ENCODE results near the gene BCAS1.
A peak's percentile ranks its signal among the peaks of the same experiment; 100 is the strongest.

Gene BCAS1

DNA sequence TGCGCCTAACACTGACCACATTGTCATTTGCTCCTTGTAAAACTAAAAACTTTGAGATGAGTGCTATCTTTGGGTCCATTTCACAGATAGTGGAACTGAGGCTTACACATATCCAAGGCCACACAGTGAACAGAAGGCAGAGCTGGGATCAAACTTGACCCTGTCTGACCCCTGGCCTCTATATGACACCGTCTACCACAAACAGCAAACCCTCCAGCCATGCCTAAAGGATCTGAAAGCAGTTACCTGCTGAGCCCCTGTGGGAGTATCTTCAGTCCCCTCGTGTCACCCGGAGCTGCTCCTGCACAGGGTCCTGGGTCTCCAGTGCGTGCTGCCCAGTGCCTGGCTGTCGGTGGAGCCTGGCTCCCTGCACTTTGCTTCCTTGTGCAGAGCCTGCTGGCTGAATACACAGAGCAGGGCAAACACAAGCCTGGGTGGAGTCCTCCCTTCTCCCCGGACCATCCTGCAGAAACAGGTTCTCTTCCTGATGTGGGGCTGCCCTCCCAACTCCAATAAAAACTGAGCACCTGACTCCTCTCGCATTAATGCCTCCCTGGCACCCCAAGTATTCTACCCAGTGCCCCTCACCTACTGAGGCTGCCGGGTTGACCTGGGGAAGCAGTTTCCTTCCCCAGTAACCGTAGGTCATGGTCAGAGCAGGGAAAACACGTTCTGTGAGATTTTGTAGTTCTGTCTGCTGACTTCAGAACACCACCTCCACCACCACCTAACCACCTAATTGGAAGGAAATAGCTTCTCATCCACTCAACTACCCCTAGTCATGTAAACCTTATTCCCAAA, at the start of gene BCAS1:
Gene BCAS1, minus strand, starts transcription at position 408 of the 801 bp plus-strand sequence. CDS start 11,876 bp downstream, outside the sequence.
- no peak for DNase-seq (ENCODE audit: low read depth)

- no peak for DNase-seq (ENCODE audit: low read depth)
These were observed 49.4 kb upstream of the BCAS1 start for GRCh38 chr20:54119744-54120143.

DNA sequence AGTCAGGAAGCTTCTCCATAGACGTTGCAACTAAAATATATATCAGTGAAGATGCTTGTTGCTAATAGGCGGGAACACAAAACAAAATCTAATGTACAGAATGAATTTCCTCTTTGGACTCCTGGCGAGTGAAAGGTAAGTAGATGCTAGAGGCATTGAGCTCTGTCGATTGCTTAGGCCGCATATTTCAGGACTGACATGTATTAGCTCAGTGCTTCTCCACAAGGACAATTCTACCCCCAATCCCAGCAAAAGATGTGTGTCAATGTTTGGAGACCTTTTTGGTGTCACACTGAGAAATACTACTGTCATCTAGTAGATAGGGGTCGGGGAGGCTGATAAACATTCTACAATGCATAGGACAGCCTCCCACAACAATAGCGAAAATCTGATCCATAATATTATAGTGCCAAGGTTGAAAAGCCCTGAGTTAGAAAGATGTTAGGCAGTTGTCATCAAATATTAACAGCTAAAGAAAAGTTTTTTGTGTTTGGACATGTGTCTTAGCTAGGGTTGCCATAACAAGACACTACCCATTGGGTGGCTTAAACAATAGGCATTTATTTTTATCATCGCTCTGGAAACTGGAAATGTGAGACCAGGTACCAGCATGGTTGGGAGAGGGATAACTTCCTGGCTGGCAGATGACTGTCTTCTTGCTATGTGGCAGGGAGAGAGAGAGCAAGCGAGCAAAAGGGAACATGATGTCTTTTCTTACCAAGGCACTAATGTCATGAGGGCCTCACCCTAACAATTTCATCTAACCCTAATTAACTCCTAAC, 48.0 kb upstream of the BCAS1 start:
- DNase-seq (ENCODE audit: low read depth), result no peak

- no peak for DNase-seq (ENCODE audit: low read depth)
These were observed 46.3 kb upstream of the BCAS1 start for GRCh38 chr20:54116550-54117235.

DNA sequence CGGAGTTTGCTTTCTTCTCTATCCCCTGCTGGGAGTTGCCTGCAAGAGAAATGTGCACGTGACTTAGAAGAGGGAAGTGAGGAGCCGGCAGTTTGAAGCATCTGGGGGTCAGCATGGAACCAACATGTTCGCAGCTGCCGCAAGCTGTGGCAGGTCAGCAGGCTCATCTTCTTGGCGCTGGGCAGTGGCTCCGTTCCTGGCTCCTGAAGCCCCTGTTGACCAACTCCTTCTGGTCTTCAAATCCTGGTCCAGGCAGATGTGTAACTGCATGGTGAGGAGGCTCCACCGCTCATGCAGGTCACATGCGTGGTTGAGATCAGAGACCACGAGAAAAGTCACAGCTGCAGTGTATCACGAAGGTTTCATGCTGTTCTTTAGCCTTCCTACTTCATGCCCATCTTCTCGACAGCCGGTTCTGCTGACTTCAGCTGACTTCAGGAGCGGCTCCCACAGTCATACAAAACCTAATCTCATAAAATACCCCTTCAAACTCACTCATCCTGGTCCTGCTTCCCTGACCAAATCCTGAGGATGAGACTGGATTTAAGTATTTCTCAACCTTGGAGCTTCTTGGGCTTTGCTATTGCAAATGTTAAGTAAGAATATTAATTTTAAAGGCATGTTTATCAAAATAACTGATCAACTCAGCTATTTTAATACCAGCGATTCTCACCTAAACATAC, 44.9 kb upstream of the BCAS1 start:
- no peak for DNase-seq (ENCODE audit: low read depth)

- no peak for DNase-seq (ENCODE audit: low read depth)
These were observed 43.7 kb upstream of the BCAS1 start for GRCh38 chr20:54114109-54114508.

GRCh38 chr20:54113566-54113965, 43.2 kb upstream of the BCAS1 start:
- no peak for DNase-seq (ENCODE audit: low read depth)

- no peak for DNase-seq (ENCODE audit: low read depth)
These were observed 42.0 kb upstream of the BCAS1 start for GRCh38 chr20:54112221-54112884.

DNA sequence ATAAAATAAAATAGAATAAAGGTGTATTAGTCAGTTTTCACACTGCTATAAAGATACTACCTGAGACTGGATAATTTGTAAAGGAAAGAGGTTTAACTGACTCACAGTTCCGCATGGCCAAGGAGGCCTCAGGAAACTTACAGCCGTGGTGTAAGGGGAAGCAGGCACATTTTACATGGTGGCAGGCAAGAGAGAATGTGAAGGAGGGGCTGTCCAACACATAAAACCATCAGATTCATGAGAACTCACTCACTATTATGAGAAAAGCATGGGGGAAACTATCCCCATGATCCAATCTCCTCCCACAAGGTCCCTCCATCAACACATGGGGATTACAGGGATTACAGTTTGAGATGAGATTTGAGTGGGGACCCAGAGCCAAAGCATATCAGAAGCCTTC, 41.1 kb upstream of the BCAS1 start:
- DNase-seq (ENCODE audit: low read depth), result no peak

DNA sequence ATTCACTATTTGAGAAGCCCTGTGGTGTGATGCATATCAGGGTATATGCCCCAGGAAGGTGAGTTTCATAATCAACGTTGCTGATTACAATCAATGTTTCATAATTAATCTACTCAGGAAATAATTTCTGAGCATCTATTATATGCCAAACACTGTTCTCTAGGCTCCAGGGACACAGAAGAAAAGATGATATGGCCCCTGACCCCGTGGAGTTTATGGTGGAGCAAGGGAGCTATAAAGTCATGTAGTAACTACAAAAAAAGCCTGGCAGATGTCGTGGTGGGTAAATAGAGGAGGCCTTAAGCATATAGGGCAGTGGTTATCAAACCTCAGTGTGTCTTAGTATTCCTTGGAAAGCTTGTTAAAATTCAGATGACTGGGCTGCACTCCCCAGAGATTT, 40.1 kb upstream of the BCAS1 start:
- DNase-seq (ENCODE audit: low read depth), result no peak

- DNase-seq (ENCODE audit: low read depth), result no peak
These were observed 39.6 kb upstream of the BCAS1 start for GRCh38 chr20:54110041-54110440.

GRCh38 chr20:54108817-54109216, 38.4 kb upstream of the BCAS1 start:
- no peak for DNase-seq (ENCODE audit: low read depth)

DNA sequence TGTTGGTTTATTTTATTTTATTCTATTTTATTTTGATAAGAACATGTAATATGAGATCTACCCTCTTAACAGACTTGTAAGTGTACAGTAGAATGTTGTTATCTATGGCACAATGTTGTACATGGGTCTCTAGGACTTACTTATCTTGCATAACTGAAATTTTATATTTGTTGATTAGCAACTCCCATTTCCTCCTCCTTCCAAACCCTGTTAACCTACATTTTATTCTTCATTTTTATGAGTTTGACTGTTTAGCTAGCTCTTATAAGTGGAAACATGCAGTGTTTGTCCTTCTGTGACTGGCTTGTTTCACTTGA, 37.9 kb upstream of the BCAS1 start:
- no peak for DNase-seq (ENCODE audit: low read depth)

DNA sequence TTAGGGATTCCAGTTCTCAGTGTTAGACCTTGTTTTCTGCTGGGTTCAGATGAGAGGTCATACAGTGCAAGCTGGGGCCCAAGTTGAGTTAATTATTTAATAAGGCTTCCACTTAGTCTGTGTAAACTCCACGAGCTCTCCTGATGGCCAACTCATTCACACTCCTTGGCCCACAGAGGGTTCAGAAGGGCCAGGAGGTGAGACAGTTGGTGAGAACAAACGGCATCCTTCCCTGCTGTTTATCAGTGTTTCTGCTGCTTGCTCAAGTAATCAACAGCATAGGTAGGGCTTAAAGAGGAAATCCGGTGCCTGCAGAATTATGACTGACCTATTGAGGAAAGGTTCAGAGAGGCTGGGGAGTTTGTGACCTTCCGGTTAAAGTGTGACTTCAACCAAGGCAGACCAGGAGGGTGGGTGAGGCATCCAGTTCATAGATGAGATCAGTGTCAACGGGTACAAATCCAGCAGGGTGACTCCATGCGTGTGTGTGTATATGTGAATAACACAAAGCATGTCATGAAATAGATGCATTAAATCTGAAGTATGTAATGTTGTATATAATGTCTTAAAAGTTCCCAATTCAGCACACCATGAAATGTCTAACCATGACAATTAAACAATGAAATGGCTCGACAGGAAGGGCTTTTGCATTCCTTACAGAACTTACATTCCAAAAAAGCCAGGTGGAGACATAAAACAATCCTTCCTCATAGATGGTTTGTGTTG, 37.4 kb upstream of the BCAS1 start:
- DNase-seq (ENCODE audit: low read depth), result no peak

DNA sequence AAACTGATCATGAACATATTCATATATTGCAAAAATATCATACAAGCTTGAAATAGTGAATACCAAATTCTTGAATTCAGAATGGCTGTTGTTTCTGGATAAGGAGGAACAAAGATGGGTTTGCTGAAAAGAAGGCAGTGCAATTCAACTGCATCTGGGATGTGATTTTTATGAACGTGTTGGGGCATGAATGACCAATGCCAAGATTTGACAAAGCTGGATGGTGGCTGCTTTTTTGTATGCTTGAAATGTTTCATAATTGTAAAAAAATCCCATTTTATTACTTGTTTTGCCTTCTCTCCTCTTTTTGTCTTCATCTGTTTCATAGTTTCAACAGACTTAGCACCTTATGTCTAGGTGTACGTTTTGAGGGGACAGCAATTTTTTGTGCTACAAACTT, 36.8 kb upstream of the BCAS1 start:
- DNase-seq (ENCODE audit: low read depth), result no peak

DNA sequence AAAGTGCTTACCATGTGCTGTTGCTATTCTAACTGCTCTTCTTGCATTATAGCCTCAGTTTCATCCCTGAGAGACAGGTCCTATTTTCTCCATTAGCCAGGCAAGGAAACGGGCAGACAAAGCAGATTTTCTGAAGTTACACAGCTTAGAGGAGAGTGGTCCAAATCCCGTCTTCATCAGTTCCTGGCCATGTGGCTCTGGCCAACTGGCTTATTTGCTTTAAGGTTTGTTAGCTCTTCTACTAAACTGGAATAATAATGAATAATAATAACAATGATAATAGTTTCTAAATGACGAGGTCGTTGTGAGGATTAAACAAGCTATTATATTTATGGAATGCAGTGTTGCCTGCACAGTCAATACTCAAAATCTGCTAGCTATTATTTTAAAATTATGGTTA, 35.8 kb upstream of the BCAS1 start:
- DNase-seq (ENCODE audit: low read depth), result no peak

GRCh38 chr20:54105653-54106052, 35.3 kb upstream of the BCAS1 start:
- DNase-seq (ENCODE audit: low read depth), result no peak

DNA sequence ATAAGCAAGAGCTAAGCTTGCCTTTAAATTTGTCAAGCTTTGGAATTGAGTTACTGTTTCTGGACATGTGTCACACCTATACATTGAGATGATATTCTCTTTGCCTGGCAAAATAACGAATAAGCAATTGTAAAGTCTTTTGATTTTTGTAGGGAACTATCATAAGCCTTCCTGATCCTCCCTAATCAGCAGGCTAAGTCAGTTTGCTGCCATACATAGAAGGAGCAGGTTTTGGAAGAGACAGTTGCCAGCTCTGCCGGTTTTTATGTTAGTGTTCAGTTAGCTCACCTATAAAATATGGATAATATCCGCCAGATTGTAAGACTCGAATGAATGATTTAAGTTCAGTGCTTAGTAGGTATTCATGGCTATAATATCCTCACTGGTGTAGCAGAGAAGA, 34.4 kb upstream of the BCAS1 start:
- DNase-seq (ENCODE audit: low read depth), result no peak

- no peak for DNase-seq (ENCODE audit: low read depth)
These were observed 33.6 kb upstream of the BCAS1 start for GRCh38 chr20:54103762-54104600.

DNA sequence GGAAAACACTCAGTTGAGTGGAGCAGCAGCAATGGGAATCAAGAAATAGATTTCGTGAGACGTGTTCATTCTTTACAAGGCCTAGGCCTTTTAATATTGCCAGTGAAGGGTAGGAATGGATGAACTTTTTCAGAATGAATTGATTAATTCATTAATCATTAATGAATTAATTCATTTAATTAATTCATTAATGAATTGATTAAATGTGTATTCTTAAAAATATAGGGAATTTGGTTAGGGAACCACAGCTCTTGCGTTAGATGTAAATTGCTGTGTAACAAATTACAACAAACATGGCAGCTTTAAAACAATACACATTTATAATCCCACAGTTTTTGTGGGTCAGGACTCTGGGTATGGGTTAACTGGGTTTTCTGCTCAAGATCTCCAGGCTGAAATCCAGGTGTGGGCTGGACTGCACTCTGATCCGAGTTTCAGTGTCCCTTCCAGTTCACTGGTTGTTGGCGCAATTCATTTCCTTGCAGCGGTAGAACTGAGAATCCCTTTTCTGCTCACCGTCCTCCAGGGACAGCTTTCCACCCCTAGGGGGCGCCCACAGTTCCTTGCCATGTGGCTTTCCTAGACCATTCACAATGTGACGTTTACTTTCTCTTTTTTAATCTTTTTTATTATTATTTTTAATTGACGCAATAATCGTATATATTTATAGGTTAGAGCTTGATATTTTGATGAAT, 32.8 kb upstream of the BCAS1 start:
- DNase-seq (ENCODE audit: low read depth), result peak; percentile 61
